Breast epithelium (tissue), 4 donors: ENCODE results near the gene POLE2. TPM values are rescaled to one million over a fixed set of nuclear protein-coding genes. Genes with fewer than 3 reads are reported as not detected.
A peak's percentile ranks its signal among the peaks of the same experiment; 100 is the strongest.

Experiments
- DNase-seq, 2 donors: peaks; one replicate each; pipeline ENCODE4 v3.0.0-alpha.2; 2019; ENCODE audit warnings: low spot score in 2 of 2
- H3K27ac ChIP-seq, 2 donors: fragments of 200-600 bp; sonication (generic) in 1 of 2; one replicate each; pipeline ENCODE4 v1.5.1; 2016 to 2019; ENCODE audit warnings: mild to moderate bottlenecking in 1 of 2
- H3K27me3 ChIP-seq, 2 donors: fragments of 200-600 bp; sonication (generic) in 1 of 2; one replicate each; pipeline versions ENCODE4 v1.5.1 to v1.6.0; 2017 to 2019; ENCODE audit warnings: control low read depth in 1 of 2, mild to moderate bottlenecking in 1 of 2
- H3K36me3 ChIP-seq: fragments of 200-600 bp; one replicate; pipeline ENCODE4 v1.5.1; 2019
- H3K4me1 ChIP-seq, 2 donors: fragments of 200-600 bp; sonication (generic); one replicate each; pipeline ENCODE4 v1.5.1; 2016 to 2019; ENCODE audit warnings: control low read depth in 1 of 2
- H3K4me3 ChIP-seq, 3 donors: fragments of 200-600 bp; sonication (generic); 1 replicate in 2 of 3; 2 replicates in 1 of 3; pipeline ENCODE4 v1.5.1; 2016 to 2019; ENCODE audit warnings: mild to moderate bottlenecking in 3 of 3, moderate library complexity in 2 of 3
- H3K9me3 ChIP-seq, 2 donors: fragments of 200-600 bp; sonication (generic) in 1 of 2; one replicate each; pipeline ENCODE4 v1.5.1; 2016 to 2019; ENCODE audit warnings: control low read depth in 1 of 2
- CTCF ChIP-seq, 3 donors: fragments of 450-650 bp; IDR thresholded peaks; one replicate each; pipeline ENCODE4 v1.5.1; 2016 to 2017; ENCODE audit warnings: antibody characterized with exemption in 3 of 3, mild to moderate bottlenecking in 3 of 3, moderate library complexity in 3 of 3
- POLR2A ChIP-seq: fragments of 450-650 bp; IDR thresholded peaks from one replicate; pipeline ENCODE4 v1.6.1; 2016; ENCODE audit warnings: antibody characterized with exemption, mild to moderate bottlenecking, moderate library complexity
- POLR2AphosphoS5 ChIP-seq, 3 donors: sonication (generic); formaldehyde crosslinking; IDR thresholded peaks; one replicate each; pipeline ENCODE4 v1.6.1; 2017; ENCODE audit warnings: antibody characterized with exemption in 3 of 3
- intact Hi-C: fragments of 100-400 bp; cut with DNase I; formaldehyde crosslinking; loops from one replicate; pipeline ENCODE4 v1.15.1; 2023; ENCODE audit warnings: low total_unique reads
- total RNA-seq, 3 donors: library from RNA; depleted of rRNA; stranded (reverse); fragments of >200 nt; gene quantifications; one replicate each; pipeline ENCODE4 v1.1.0, GENCODE V29; 2016

The POLE2 gene
- total RNA-seq, 3 donors from 2014 or later: 1.6 to 9.8 (median 5.6) TPM

DNA sequence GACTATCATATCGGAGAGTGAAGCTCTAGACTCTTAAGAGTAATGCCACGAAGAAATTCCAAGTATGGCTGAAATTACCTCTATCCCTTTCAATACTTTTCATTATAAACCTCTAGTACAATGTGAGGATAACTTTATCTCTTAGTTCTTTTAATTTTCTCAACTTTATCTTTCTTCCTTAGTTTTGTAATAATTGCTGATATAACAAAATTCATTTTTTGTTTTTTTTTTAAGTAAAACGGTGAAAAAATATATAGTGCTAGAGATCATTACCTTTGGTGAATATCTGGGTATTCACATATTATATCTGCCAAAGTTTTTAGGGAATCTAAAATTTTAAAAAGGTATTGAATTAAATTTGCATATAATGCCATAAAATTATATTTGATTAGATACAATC lies 33.5 kb downstream of the POLE2 start:
- intact Hi-C loops: no loop called here
- Histone ChIP-seq H3K4me1 (no peaks in the 10 kb centered on the region), H3K27ac (no peak overlapping the region), H3K4me3 (no peak overlapping the region), H3K36me3 (no peaks in the 10 kb centered on the region), H3K9me3 (no peaks in the 10 kb centered on the region), H3K27me3 (no peaks in the 10 kb centered on the region)
- DNase-seq: no peak
- TF ChIP-seq POLR2A (no peak), CTCF (IDR thresholded peaks at IDR 0.05) (no peak), POLR2AphosphoS5 (IDR thresholded peaks at IDR 0.05) (no peak)

- intact Hi-C loops: no loop called here
- no peak overlapping the region for H3K4me3 ChIP-seq
- TF ChIP-seq POLR2A: no peak
- no peak for TF ChIP-seq CTCF (IDR thresholded peaks at IDR 0.05)
- TF ChIP-seq POLR2AphosphoS5 (IDR thresholded peaks at IDR 0.05): no peak
- no peaks in the 10 kb centered on the region for H3K36me3 ChIP-seq
- no peaks in the 10 kb centered on the region for H3K4me1 ChIP-seq
- H3K9me3 ChIP-seq: no peaks in the 10 kb centered on the region
- H3K27me3 ChIP-seq: no peaks in the 10 kb centered on the region
- H3K27ac ChIP-seq: no peak overlapping the region
- DNase-seq: no peak
Measured at GRCh38 chr14:49653508-49653907, 34.5 kb downstream of the POLE2 start.

DNA sequence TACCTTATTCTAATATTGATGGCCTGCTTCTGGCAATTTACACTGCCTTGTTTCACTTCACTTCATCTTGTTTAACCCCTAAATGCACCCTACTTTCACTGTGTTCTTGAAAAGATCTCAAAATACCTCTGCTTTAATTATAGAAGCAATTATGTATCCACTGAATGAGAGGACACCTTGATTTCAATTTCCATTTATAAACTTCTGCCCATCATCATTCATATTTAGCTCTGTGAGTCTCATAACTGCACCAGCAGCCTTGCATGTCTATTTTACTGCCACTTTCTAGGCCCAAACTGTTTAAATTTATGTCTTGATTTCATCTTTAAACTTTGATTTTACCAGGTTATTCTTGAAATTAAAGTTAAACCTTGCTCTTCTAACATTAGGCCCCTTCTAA lies 45.9 kb downstream of the POLE2 start:
- Histone ChIP-seq H3K4me1 (peaks cover 0 to 11% of the 10 kb centered on the region in 2 donors), H3K9me3 (no peaks in the 10 kb centered on the region), H3K4me3 (no peak overlapping the region), H3K36me3 (no peaks in the 10 kb centered on the region), H3K27me3 (no peaks in the 10 kb centered on the region), H3K27ac (no peak overlapping the region)
- DNase-seq: no peak
- intact Hi-C loops: loop anchor here (10.0 kb wide), 1 partner anchor 1543 kb away; no protein-coding TSS in a partner anchor
- TF ChIP-seq CTCF (IDR thresholded peaks at IDR 0.05): no peak
- TF ChIP-seq POLR2AphosphoS5 (IDR thresholded peaks at IDR 0.05): no peak
- no peak for TF ChIP-seq POLR2A

- no peak overlapping the region for H3K4me3 ChIP-seq
- no peaks in the 10 kb centered on the region for H3K9me3 ChIP-seq
- no peak overlapping the region for H3K27ac ChIP-seq
- TF ChIP-seq POLR2A (no peak), POLR2AphosphoS5 (IDR thresholded peaks at IDR 0.05) (no peak), CTCF (IDR thresholded peaks at IDR 0.05) (no peak)
- H3K27me3 ChIP-seq: no peaks in the 10 kb centered on the region
- intact Hi-C loops: loop anchor here (10.0 kb wide), 1 partner anchor 1543 kb away; no protein-coding TSS in a partner anchor
- DNase-seq: no peak
- peaks cover 0 to 13% of the 10 kb centered on the region in 2 donors for H3K4me1 ChIP-seq
- no peaks in the 10 kb centered on the region for H3K36me3 ChIP-seq
Measured at GRCh38 chr14:49641697-49642129, 46.3 kb downstream of the POLE2 start.

DNA sequence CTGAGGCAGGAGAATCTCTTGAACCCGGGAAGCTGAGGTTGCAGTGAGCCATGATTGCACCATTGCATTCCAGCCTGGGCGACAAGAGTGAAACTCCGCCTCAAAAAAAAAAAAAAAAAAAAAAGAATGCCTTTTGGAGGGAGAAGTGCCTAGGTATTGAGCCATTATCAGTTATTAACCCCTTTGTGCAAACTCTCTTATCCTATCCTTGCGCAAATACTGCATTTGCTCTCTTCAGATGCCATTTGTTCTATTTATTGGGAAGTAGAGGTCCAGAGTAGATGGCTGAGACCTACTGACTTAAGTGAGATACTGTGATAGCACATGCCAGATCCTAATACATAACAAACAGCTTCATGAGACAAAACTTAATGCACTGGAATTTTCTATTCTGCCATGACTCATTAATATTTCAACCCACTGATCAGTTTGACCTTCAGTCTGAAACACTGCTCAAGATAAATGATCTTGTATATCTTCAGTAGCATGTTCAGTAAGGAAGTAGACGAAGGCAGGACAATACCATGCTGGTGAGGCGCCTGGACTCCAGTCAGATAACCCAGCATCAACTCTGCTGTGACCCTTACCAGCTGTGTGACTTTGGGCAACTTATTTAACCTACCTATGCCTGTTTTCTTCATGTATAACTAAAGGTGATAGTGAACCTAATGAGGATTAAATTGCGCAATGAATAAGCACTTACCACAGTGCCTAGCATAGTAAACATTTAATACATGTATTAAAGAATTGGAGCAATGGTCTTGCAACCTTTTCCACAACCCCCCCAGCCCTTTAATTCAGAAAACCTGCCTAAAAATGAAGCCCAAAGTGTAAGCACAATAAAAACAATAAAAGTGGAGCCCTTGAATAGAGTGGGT lies 47.2 kb downstream of the POLE2 start:
- peaks cover 0 to 15% of the 10 kb centered on the region in 2 donors for H3K4me1 ChIP-seq
- no peaks in the 10 kb centered on the region for H3K27me3 ChIP-seq
- TF ChIP-seq POLR2AphosphoS5 (IDR thresholded peaks at IDR 0.05): no peak
- H3K9me3 ChIP-seq: no peaks in the 10 kb centered on the region
- no peaks in the 10 kb centered on the region for H3K36me3 ChIP-seq
- peak overlapping the region in 1 of 2 donors; percentile 1 for H3K27ac ChIP-seq
- H3K4me3 ChIP-seq: no peak overlapping the region
- no peak for DNase-seq
- intact Hi-C loops: loop anchor here (10.0 kb wide), 1 partner anchor 1544 kb away; no protein-coding TSS in a partner anchor
